Right ventricle myocardium inferior (tissue), 1 donor: ENCODE data around the gene UBXN2A. TPM values are rescaled to one million over a fixed set of nuclear protein-coding genes. Genes with fewer than 3 reads are reported as not detected.

Experiments
- ATAC-seq: fragments of 200-7000 bp; cut with Tn5 transposase; one replicate; pipeline ENCODE4 v1.9.1; 2020; ENCODE audit warnings: mild to moderate bottlenecking, moderate library complexity
- DNase-seq: peaks from one replicate; pipeline ENCODE4 v3.0.0; 2021; ENCODE audit errors: missing footprints
- intact Hi-C: fragments of 100-400 bp; cut with DNase I; formaldehyde crosslinking; loops from one replicate; pipeline ENCODE4 v1.11.0; 2022
- total RNA-seq: library from RNA; stranded (reverse); fragmentation: NEBNext Ultra II Directional; extraction: Animal tissue kit (Norgen Biotek cat#: 25700); gene quantifications from one replicate; pipeline ENCODE4 v1.2.1, GENCODE V29; 2021
- donor health status: DM: no; HTN: yes; CAD: no; lungs with severe emphysema.

The UBXN2A gene
- total RNA-seq, 1 donor from 2014 or later: 21.2 TPM

- no peak for DNase-seq
- intact Hi-C loops: no loop called here
- ATAC-seq: no peak
Measured at GRCh38 chr2:24052951-24053350, 112.7 kb downstream of the UBXN2A start.

Other genes with a start within 250 kb of the UBXN2A start
- gene ATAD2B, start 13.3 kb upstream of the UBXN2A start, total RNA-seq: 6.9 TPM
- gene MFSD2B, start 69.6 kb downstream of the UBXN2A start, total RNA-seq: not detected
- gene WDCP, start 106.9 kb downstream of the UBXN2A start, total RNA-seq: 8.1 TPM
- 3.1 TPM for gene FKBP1B, start 109.3 kb downstream of the UBXN2A start, total RNA-seq
- 53.7 TPM for gene SF3B6, start 135.9 kb downstream of the UBXN2A start, total RNA-seq
- gene TP53I3, start 144.4 kb downstream of the UBXN2A start, total RNA-seq: 17.2 TPM
- 0.32 TPM for gene PFN4, start 182.9 kb downstream of the UBXN2A start, total RNA-seq
- 21.8 TPM for gene FAM228B, start 183.0 kb downstream of the UBXN2A start, total RNA-seq
- 0.22 TPM for gene FAM228A, start 234.6 kb downstream of the UBXN2A start, total RNA-seq